OCI-LY7 (cell line): ENCODE results near the gene SEPTIN12.

Experiments used
- CTCF ChIP-seq: fragments of 200-600 bp; sonication (generic); conservative IDR thresholded peaks from 2 replicates; pipeline ENCODE4 v1.5.1; 2014; ENCODE audit warnings: mild to moderate bottlenecking, antibody characterized with exemption, low read length, moderate library complexity, mixed read lengths
- EZH2phosphoT487 ChIP-seq: fragments of 200-600 bp; sonication (generic); IDR thresholded peaks from 2 replicates; pipeline ENCODE4 v1.6.1; 2018; ENCODE audit warnings: low read depth, borderline replicate concordance, mild to moderate bottlenecking, mixed run types, antibody characterized with exemption, low read length, moderate library complexity, mixed read lengths

DNA sequence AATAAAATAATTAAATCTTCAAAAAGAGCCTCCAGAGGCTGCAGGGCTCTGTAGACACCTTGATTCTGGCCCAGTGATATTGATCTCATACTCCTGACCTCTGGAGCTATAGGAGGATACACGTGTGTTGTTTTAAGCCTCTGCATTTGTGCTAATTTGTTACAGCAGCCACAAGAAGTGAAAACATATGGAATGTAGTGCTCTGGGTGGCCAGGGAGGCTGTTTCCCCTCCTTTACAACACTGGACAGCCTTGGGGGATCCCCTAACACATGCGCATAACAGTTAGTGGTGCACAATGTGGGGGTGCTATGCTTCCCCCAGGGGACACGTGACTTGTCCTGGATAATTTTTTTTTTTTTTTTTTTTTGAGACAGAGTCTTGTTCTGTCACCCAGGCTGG lies 16.5 kb downstream of the SEPTIN12 start:
- TF ChIP-seq CTCF (no peak), EZH2phosphoT487 (no peak)
